HG03521 (cell line): ENCODE data around the gene ZGRF1.
"Not testable (repeated sequence)": the region's sequence is repeated elsewhere in the genome, so short reads cannot be mapped to it uniquely, and the experiment has no call there.

Source experiments
- ATAC-seq: cut with Tn5 transposase; IDR thresholded peaks from one replicate; pipeline ENCODE4 v1.9.1; 2021; ENCODE audit warnings: mild to moderate bottlenecking, moderate library complexity; ENCODE audit not compliant: unreplicated experiment

ZGRF1 gene

GRCh38 chr4:112516066-112516470 lies 120.6 kb downstream of the ZGRF1 start, which contains the start of gene NEUROG2:
NEUROG2 (minus strand) TSS chr4:112516180; CDS start chr4:112515475, 705 bp downstream.
- ATAC-seq, result no peak

GRCh38 chr4:112515198-112516065 lies 121.3 kb downstream of the ZGRF1 start:
- ATAC-seq, result peak; percentile 36

GRCh38 chr4:112514647-112515197 lies 122.0 kb downstream of the ZGRF1 start:
- peak; percentile 1 for ATAC-seq

- no peak for ATAC-seq
Observed at GRCh38 chr4:112513971-112514646, 122.6 kb downstream of the ZGRF1 start.

GRCh38 chr4:112511803-112512118 lies 124.9 kb downstream of the ZGRF1 start:
- ATAC-seq, result no peak

GRCh38 chr4:112511093-112511802 lies 125.5 kb downstream of the ZGRF1 start:
- ATAC-seq, result no peak

- ATAC-seq, result no peak
Observed at GRCh38 chr4:112510291-112511092, 126.2 kb downstream of the ZGRF1 start.

- ATAC-seq, result no peak
Observed at GRCh38 chr4:112509243-112510141, 127.2 kb downstream of the ZGRF1 start.

- ATAC-seq, result no peak
Observed at GRCh38 chr4:112508356-112508755, 128.4 kb downstream of the ZGRF1 start.

GRCh38 chr4:112504807-112505206 lies 131.9 kb downstream of the ZGRF1 start:
- ATAC-seq, result no peak

GRCh38 chr4:112502871-112503270 lies 133.8 kb downstream of the ZGRF1 start:
- no peak for ATAC-seq

GRCh38 chr4:112492321-112492720 lies 144.4 kb downstream of the ZGRF1 start:
- ATAC-seq, result no peak

- ATAC-seq, result not testable (repeated sequence)
Observed at GRCh38 chr4:112490808-112491207, 145.9 kb downstream of the ZGRF1 start.
